RWPE2 (cell line): ENCODE measurements around the gene MYEOV.
A peak's percentile ranks its signal among the peaks of the same experiment; 100 is the strongest.

Experiments
- ATAC-seq: fragments of 200-7000 bp; cut with Tn5 transposase; 3 replicates; pipeline ENCODE4 v1.9.1; 2021; ENCODE audit warnings: low read depth
- DNase-seq: peaks from one replicate; pipeline ENCODE4 v3.0.0-alpha.2; 2020; ENCODE audit warnings: low spot score
- H3K27ac ChIP-seq: fragments of 450-650 bp; 2 replicates; pipeline ENCODE4 v1.5.1; 2017; ENCODE audit warnings: mild to moderate bottlenecking; ENCODE audit not compliant: poor library complexity, severe bottlenecking
- H3K27me3 ChIP-seq: fragments of 250-450 bp; sonication (Bioruptor Pico); 2 replicates; pipeline ENCODE4 v1.5.1; 2021; ENCODE audit warnings: mild to moderate bottlenecking, moderate library complexity; ENCODE audit not compliant: insufficient read depth, poor library complexity, severe bottlenecking
- H3K36me3 ChIP-seq: fragments of 250-450 bp; sonication (Bioruptor Pico); 2 replicates; pipeline ENCODE4 v1.5.1; 2020; ENCODE audit warnings: low read depth, mild to moderate bottlenecking, moderate library complexity
- H3K4me1 ChIP-seq: fragments of 250-450 bp; sonication (Bioruptor Pico); 2 replicates; pipeline ENCODE4 v1.5.1; 2021; ENCODE audit warnings: mild to moderate bottlenecking, moderate library complexity; ENCODE audit not compliant: insufficient read depth, poor library complexity, severe bottlenecking
- H3K4me3 ChIP-seq: fragments of 250-450 bp; sonication (Bioruptor Pico); 2 replicates; pipeline ENCODE4 v1.5.1; 2021; ENCODE audit warnings: mild to moderate bottlenecking, moderate library complexity; ENCODE audit not compliant: severe bottlenecking
- H3K9me3 ChIP-seq: fragments of 250-450 bp; sonication (Bioruptor Pico); 2 replicates; pipeline ENCODE4 v1.5.1; 2021; ENCODE audit warnings: mild to moderate bottlenecking, moderate library complexity; ENCODE audit not compliant: severe bottlenecking
- CTCF ChIP-seq: fragments of 450-650 bp; IDR thresholded peaks from one replicate; pipeline ENCODE4 v1.5.1; 2017; ENCODE audit warnings: mild to moderate bottlenecking, moderate library complexity; ENCODE audit not compliant: poor library complexity, severe bottlenecking

Gene MYEOV

GRCh38 chr11:69309631-69310280 is 15.8 kb downstream of the MYEOV start:
- no peaks in the 10 kb centered on the region for H3K4me1 ChIP-seq
- H3K9me3 ChIP-seq, result no peaks in the 10 kb centered on the region
- no peak overlapping the region for H3K4me3 ChIP-seq
- no peak overlapping the region for H3K27ac ChIP-seq
- ATAC-seq, result no peak
- H3K27me3 ChIP-seq, result no peaks in the 10 kb centered on the region
- no peaks in the 10 kb centered on the region for H3K36me3 ChIP-seq
- TF ChIP-seq CTCF, result no peak
- peak; percentile 11 for DNase-seq

GRCh38 chr11:69310351-69310750 is 16.4 kb downstream of the MYEOV start:
- Histone ChIP-seq H3K36me3 (no peaks in the 10 kb centered on the region), H3K4me3 (no peak overlapping the region), H3K27ac (no peak overlapping the region), H3K9me3 (no peaks in the 10 kb centered on the region), H3K27me3 (no peaks in the 10 kb centered on the region), H3K4me1 (no peaks in the 10 kb centered on the region)
- DNase-seq (peak; percentile 17), ATAC-seq (no peak)
- TF ChIP-seq CTCF, result no peak

- Histone ChIP-seq H3K4me3 (no peak overlapping the region), H3K4me1 (no peaks in the 10 kb centered on the region), H3K36me3 (no peaks in the 10 kb centered on the region), H3K9me3 (no peaks in the 10 kb centered on the region), H3K27ac (no peak overlapping the region), H3K27me3 (no peaks in the 10 kb centered on the region)
- no peak for TF ChIP-seq CTCF
- ATAC-seq (no peak), DNase-seq (peak; percentile 42)
These were observed 17.2 kb downstream of the MYEOV start for GRCh38 chr11:69310934-69311766.

GRCh38 chr11:69311767-69312385 is 17.9 kb downstream of the MYEOV start:
- H3K36me3 ChIP-seq, result no peaks in the 10 kb centered on the region
- H3K4me3 ChIP-seq, result no peak overlapping the region
- no peaks in the 10 kb centered on the region for H3K9me3 ChIP-seq
- H3K27ac ChIP-seq, result no peak overlapping the region
- TF ChIP-seq CTCF, result no peak
- H3K27me3 ChIP-seq, result no peaks in the 10 kb centered on the region
- peak; percentile 35 for DNase-seq
- ATAC-seq, result no peak
- H3K4me1 ChIP-seq, result no peaks in the 10 kb centered on the region
